Stimulated activated CD8-positive, alpha-beta memory T cell treated with anti-CD3 and anti-CD28 coated beads, Interleukin-12 subunit alpha, Interleukin-12 subunit beta, amount 100 ng/mL, for 4 hours (primary cell): Measurements from ENCODE around the gene MAP1LC3C.
"Not testable (repeated sequence)": the region's sequence is repeated elsewhere in the genome, so short reads cannot be mapped to it uniquely, and the experiment has no call there.

Experiments used
- DNase-seq: peaks from one replicate; pipeline ENCODE4 v3.0.0-alpha.2; 2020; ENCODE audit warnings: low read depth

The MAP1LC3C gene

DNA sequence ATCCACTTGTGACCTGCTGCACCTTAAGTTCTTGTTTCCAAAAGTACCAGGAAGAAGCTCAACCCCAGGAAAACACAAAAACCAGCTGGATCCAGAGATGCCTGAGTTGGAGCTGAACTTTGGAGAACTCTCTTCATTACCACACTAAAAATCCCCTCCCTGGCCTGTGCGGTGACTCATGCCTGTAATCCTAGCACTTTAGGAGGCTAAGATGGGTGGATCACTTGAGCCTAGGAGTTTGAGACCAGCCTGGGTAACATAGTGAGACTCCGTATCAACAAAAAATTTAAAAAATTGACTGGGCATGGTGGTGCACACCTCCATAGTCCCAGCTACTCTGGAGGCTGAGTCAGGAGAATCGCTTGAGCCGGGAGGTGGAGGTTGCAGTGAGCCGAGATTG, 6.2 kb downstream of the MAP1LC3C start:
- no peak for DNase-seq

DNA sequence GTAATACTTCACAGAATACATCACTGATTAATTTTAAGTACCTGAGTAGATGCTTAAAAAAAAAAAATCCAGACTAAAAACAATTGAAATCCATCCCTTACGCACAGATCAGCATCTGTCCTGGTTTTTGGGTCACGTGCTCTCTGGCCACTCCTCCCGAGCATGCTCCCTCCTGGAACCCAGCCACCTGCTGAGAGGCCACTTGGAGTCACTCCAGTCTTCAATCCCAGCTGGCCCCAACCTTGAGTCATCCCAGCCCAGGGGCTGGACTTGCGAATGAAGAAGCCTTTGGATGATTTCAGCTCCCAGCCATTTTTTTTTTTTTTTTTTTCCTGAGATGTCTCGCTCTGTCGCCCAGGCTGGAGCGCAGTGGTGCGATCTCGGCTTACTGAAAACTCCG, 8.9 kb downstream of the MAP1LC3C start:
- DNase-seq = no peak

DNA sequence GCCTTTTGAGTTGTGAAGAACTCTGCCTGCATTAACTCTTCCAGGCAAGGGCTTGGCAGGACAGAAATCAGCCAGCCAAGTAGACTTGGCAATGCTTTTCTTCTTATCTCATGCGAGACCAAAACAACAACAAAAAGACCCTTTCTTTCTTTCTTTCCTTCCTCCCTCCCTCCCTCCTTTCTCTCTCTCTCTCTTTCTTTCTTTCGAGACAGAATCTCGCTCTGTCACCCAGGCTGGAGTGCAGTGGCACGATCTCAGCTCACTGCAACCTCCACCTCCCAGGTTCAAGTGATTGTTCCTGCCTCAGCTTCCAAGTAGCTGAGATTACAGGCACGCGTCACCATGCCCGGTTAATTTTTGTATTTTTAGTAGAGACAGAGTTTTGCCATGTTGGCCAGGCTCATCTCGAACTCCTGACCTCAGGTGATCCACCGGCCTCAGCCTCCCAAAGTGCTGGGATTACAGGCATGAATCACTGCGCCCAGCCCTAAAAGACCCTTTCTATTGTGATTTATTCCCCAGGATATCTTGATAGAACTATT, 10.4 kb downstream of the MAP1LC3C start:
- DNase-seq = not testable (repeated sequence)

DNA sequence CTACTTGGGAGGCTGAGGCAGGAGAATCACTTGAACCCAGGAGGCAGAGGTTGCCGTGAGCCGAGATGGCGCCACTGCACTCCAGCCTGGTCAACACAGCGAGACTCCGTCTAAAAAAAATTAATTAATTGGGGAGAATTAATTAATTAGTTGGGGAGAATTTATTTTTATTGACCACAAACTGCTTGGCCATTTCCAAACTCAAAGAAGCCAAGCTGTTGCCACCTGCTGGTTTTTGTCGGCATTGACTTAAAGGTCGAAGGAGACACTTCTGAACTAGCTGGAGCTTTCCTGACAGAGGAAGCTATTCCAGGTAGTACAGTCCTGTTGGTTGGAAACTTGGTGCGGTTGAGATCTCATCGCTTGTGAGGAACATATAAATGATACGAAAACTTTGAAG, 13.1 kb downstream of the MAP1LC3C start:
- DNase-seq = no peak

DNA sequence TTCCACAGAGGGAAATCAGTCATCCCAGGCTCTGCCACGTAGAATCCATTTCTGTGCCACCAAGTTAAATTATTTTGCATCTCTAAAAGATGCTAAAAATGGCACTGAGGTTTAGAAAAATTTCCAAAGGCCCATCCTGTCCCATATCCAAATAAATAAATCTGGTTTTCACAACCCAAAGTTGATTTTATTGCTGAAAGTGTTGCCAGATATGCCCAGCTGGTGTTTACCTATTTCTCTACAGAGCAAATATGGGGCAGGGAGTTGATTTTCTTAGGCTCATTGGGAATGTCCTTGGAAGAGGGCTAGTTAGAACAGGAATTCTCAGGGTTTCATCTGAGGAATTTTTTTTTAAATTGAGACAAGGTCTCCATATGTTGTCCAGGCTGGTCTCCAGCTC, 19.0 kb downstream of the MAP1LC3C start:
- no peak for DNase-seq

DNA sequence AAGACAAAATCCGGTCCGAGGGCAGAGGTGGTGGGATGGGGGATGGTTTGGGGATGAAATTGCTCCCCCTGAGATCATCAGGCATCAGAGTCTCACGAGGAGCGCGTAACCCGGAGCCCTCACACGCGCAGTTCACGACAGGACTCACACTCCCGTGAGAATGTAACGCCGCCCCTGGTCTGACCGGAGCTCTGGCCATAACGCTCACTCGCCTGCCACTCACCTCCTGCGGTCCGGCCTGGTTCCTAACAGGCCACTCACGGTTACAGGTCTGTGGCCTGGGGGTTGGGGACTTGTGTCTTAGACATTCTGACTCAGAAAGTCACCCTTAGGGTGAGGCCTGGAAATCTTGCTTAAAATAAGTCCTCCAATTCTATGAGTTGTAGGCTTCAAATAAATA, 19.8 kb downstream of the MAP1LC3C start:
- no peak for DNase-seq

DNA sequence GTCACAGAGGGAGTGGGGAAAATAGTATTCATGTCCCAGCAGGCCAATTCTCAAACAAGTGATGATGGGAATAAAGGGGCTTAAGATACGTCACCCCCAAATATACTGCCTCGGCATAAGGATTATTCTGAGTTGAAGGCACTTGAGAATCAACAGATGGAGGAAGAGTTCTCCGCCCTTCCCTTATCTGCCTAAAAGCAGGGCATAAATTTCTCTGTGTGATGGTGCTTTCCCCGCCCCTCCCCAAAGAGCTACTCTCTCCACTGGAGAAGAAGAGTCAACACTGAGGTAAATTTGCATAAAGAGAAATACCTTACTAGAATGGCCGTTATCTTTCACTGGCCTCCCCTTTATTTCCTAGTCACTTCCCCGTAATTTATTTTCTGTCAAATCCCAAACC, 22.7 kb downstream of the MAP1LC3C start:
- no peak for DNase-seq

DNA sequence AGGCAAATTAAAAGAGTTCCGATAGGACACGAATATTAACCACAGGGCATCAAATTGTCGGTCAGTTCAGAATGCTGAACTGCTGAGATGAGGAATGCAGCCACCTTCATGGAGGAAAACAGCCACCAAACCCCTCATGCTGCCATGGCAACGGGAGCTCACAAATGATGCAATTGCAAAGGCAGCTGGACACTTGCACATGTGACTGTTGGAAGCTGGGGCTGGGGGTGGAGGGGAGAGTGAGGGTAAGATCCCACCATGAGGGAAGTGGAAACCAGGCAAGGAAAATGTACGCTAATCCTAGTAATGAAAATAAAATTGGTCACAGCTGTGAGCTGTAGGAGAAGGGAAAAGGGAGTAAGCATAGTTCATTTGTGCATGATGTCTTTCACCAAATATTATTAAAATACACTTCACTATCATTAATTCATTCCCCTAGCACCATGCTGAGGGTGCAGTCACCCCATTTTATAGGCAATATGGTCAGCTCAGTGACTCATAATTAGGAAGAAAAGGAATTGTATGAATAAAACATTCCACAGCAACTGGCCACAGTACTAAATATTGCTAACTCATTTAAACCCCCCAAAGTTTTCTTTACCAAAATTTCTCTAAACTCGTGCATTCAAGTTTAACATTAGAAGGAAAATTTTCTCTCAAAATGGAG, 26.1 kb downstream of the MAP1LC3C start:
- no peak for DNase-seq

DNA sequence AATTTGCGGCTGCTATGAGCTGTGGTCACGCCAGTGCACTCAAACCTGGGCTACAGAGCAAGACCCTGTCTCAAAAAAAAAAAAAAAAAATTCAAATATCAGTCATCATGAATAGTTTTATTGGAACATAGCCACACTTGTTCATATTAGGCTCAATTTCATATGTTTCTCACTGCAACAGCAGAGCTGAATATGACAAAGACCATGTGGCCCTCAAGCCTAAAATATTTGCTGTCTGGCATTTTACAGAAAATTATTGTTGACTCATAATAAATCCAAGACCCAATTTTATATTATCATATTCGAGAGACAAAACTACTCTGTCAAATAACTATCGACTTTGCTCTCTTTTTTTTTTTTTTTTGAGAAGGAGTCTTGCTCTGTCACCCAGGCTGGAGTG, 30.3 kb downstream of the MAP1LC3C start:
- no peak for DNase-seq

DNA sequence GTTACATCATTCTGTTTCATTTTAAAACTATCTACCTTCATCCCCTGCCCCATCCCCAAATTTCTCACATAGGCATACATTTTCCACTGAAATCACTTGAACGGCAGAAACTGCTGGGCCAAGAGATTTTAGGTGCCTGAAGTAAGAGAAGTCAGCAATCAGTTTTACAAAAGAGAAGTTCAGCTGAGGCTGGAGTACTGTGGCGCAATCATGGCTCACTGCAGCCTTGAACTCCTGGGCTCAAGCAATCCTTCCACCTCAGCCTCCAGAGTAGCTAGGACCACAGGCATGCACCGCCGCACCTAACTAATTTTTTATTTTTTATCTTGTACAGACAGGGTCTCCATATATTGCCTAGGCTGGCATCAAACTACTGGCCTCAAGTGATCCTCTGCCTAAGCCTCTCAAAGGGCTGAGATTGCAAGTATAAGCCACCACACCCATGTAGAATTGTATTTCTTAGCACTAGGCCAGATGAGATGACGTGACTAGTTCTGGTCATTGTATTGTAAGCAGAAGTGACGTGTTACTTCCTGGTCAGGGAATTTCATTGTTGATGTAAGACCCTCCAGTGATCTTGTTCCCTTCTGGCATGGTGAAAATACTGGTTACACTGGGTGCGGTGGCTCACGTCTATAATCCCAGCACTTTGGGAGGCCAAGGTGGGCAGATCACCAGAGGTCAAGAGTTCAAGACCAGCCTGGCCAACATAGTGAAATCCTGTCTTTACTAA, 34.2 kb downstream of the MAP1LC3C start:
- DNase-seq = no peak

DNA sequence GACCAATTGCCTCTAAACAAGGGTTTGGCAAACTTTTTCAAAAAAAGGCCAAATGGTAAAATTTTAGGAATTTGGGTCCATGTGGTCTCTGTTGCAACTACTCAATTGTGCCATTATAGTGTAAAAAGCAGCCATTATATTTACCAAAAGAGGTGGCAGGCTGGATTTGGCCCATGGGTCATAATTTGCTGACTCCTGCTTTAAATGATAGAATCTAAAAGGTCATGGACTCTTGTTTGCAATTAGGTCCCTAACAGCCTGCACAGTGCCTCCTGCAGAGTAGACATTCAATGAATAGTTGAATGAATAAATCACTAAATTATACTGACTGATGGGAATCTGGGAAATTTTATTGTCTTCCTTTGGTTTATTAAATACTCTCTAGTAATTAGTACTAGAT, 35.2 kb downstream of the MAP1LC3C start:
- no peak for DNase-seq

DNA sequence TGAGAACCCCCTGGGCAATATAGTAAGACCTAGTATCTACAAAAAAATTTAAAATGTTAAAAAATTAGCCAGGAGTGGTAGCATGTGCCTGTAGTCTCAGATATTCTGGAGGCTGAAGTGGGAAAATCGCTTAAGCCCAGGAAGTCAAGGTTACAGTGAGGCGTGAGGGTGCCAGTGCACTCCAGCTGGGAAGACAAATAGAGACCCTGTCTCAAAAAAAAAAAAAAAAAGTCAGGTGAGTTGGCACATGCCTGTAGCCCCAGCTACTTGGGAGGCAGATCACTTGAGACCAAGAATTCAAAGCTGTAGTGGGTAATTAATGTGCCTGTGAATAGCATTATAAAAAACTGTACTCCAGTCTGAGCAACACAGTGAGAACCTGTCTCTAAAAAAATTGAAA, 36.7 kb downstream of the MAP1LC3C start:
- no peak for DNase-seq

DNA sequence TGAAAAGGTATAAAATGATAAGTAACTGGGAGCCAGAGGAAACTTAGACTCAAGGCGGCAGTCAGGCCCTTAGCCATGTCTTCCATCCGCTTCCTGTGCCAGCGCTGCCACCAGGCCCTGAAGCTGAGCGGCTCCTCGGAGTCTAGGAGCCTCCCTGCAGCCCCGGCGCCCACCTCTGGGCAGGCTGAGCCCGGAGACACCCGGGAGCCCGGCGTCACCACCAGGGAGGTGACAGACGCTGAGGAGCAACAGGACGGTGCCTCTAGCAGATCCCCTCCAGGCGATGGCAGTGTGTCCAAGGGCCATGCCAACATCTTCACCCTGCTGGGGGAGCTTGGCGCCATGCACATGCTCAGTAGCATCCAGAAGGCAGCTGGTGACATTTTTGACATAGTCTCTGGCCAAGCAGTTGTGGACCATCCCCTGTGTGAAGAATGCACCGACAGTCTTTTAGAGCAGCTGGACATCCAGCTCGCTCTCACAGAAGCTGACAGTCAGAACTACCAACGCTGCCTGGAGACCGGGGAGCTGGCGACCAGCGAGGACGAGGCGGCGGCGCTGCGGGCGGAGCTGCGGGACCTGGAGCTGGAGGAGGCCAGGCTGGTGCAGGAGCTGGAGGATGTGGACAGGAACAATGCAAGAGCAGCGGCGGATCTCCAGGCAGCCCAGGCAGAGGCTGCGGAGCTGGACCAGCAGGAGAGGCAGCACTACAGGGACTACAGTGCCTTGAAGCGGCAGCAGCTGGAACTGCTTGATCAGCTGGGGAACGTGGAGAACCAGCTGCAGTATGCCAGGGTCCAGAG, 41.0 kb downstream of the MAP1LC3C start, which contains the start of gene BECN2:
TSS of gene BECN2 (plus strand) at position 76 of the 803 bp plus-strand sequence. CDS start at position 76, 0 bp downstream.
- DNase-seq = no peak

DNA sequence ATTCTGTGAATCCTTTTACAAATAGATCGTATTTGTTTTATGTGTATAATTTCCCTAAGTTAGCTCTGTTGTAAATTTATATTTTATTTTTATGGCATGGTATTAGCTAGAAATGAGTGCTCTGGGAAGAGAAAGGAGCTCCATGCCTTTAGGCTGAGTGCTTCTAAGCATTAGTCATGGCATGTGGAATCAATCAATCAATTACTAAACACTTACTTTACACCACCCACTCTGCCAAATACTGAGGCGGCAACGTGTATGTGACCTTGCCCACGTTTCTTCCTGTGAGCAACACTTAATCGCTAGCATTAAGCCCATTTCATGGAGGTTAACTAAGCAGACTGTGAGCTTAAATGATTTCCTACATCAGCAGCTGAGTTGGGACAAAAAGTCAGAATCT, 48.5 kb downstream of the MAP1LC3C start:
- no peak for DNase-seq

DNA sequence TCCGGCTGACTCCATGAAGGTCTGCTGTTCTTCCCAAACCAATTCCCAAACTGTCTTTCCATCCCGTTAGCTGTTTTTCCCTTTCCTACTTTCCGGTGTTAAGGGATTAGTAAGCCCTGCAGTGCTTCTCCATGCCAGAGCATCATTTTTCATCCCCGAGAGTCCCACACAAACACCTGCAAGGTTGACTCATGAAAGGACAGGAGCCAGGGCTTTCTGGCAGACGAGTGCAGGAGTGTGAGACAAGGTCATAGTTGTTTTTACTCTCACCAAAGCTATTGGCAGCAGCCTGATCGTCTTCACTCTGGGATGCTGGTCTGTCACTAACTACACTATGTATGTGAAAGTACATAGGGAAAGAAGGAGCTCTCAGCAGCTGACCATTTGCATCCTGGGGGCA, 51.5 kb downstream of the MAP1LC3C start:
- DNase-seq = no peak
